Measurements from ENCODE around the gene CDH4.

CDH4 gene

GRCh38 chr20:61779176-61779965, 527.3 kb downstream of the CDH4 start:
- Histone ChIP-seq H3K4me1 (ENCODE audit: control insufficient read depth, insufficient read depth, low read length) (no peaks in the 10 kb centered on the region), H3K36me3 (ENCODE audit: control insufficient read depth in 2 of 2, insufficient read depth in 1 of 2, low read length in 2 of 2) (no peaks in the 10 kb centered on the region), H3K4me3 (ENCODE audit: low read depth, low read length) (no peak overlapping the region), H3K9me3 (ENCODE audit: control insufficient read depth, insufficient read depth, low read depth, low read length) (no peaks in the 10 kb centered on the region; the same call in 1 of the 2 replicates), H3K27ac (ENCODE audit: extremely low read depth, low read depth, low read length) (no peak overlapping the region)
- POLR2A ChIA-PET: no interaction called here
- TF ChIP-seq KLF16 (tag by site-specific recombination; IDR thresholded peaks at IDR 0.05) (no peak), WT1 (tag by site-specific recombination; IDR thresholded peaks at IDR 0.05) (no peak), CTCF (tag by site-specific recombination; IDR thresholded peaks at IDR 0.05) (no peak), SCRT1 (tag by site-specific recombination; IDR thresholded peaks at IDR 0.05; ENCODE audit: borderline replicate concordance) (no peak), ZNF549 (tag by site-specific recombination; IDR thresholded peaks at IDR 0.05) (no peak), ZNF302 (tag by site-specific recombination; IDR thresholded peaks at IDR 0.05; ENCODE audit: low read depth) (no peak), ZNF585B (tag by site-specific recombination; IDR thresholded peaks at IDR 0.05) (no peak), BCL6B (tag by site-specific recombination; IDR thresholded peaks at IDR 0.05) (no peak), PBX3 (CRISPR knock-in tag; IDR thresholded peaks at IDR 0.05) (no peak), MYNN (tag by site-specific recombination; IDR thresholded peaks at IDR 0.05; ENCODE audit: borderline replicate concordance) (no peak), AEBP2 (tag by site-specific recombination; IDR thresholded peaks at IDR 0.05; ENCODE audit: borderline replicate concordance) (no peak), ZNF830 (tag by site-specific recombination; IDR thresholded peaks at IDR 0.05; ENCODE audit: low read depth) (no peak), ZFP41 (tag by site-specific recombination; IDR thresholded peaks at IDR 0.05; ENCODE audit: borderline replicate concordance) (no peak), ZNF571 (tag by site-specific recombination; IDR thresholded peaks at IDR 0.05) (no peak), ZFP69B (tag by site-specific recombination; IDR thresholded peaks at IDR 0.05) (no peak), HOXA7 (CRISPR knock-in tag; IDR thresholded peaks at IDR 0.05; ENCODE audit: borderline replicate concordance) (no peak), ZNF624 (tag by site-specific recombination; IDR thresholded peaks at IDR 0.05) (no peak), PRDM4 (tag by site-specific recombination; IDR thresholded peaks at IDR 0.05) (no peak), ATF2 (tag by site-specific recombination; IDR thresholded peaks at IDR 0.05; ENCODE audit: low read depth) (no peak)
- CTCF ChIA-PET: no interaction called here
